ENCODE measurements around the gene NEURL1. TPM values are rescaled to one million over a fixed set of nuclear protein-coding genes. Genes with fewer than 3 reads are reported as not detected.

Gene NEURL1
- total and polyA plus RNA-seq, 2 donors (not counting 1 experiment from before 2014, with no cell fraction given): 0.30 to 0.57 TPM

DNA sequence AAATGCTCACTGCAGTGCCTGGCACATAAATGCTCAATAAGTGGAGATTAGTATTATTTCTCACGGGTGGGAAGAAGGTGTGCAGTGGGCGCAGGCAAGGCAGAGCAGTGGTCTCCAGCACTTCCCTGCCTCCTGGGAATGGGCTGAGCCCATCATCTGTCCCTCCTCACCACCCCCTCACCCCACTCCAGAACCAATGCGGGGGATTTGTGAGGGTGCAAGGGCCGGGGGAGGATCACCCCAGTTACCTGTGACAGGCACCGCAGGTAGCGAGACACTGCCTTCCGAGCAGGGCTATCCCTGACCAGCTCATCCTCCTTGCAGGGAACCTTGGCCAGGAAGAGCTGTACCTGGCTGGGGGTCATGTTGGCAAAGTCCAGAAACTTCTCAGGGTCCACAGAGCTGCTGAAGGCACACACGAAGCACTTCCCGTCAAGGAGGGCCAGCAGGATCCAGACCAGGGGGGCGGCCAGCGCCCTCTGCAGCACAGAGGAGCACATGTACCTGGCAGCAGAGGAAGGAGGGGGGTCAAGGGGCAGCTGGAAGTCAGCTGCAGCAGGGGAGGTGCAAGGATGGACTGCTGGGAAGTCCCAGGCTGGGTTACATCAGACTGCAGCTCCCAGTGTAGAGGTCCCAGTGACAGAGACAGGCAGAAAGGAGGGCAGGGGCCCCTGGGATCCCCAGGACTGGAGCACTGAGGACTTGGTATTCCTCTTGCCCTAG, 17.3 kb upstream of the NEURL1 start:
- Histone ChIP-seq H3K79me2 (ENCODE audit: control insufficient read depth, insufficient read depth, low read length) (no peaks in the 10 kb centered on the region), H4K20me1 (ENCODE audit: control insufficient read depth, insufficient read depth, low read length, poor library complexity, severe bottlenecking) (no peaks in the 10 kb centered on the region), H3K4me1 (ENCODE audit: control insufficient read depth in 2 of 2, insufficient read depth in 2 of 2, low read length in 2 of 2) (peaks cover 20 to 35% of the 10 kb centered on the region in 2 donors), H3K36me3 (replicated peaks in 1 of 2; ENCODE audit: control extremely low read depth in 1 of 2, control insufficient read depth in 1 of 2, extremely low read depth in 1 of 2, insufficient read depth in 2 of 2, low read length in 1 of 2) (no peaks in the 10 kb centered on the region), H2AFZ (ENCODE audit: insufficient read depth, low read depth, low read length, poor library complexity, severe bottlenecking) (no peak overlapping the region), H3K4me2 (replicated peaks; ENCODE audit: low read depth, low read length, poor library complexity, severe bottlenecking) (no peak overlapping the region), H3K9ac (ENCODE audit: low read length) (no peak overlapping the region), H3K4me3 (ENCODE audit: control extremely low read depth in 1 of 5, extremely low read depth in 1 of 5, insufficient read depth in 1 of 5, low read depth in 2 of 5, low read length in 4 of 5) (no peak overlapping the region), H3K27ac (ENCODE audit: low read length in 2 of 2) (no peak overlapping the region), H3K9me3 (ENCODE audit: control extremely low read depth in 1 of 3, control insufficient read depth in 2 of 3, insufficient read depth in 1 of 3, low read length in 2 of 3) (no peaks in the 10 kb centered on the region), H3K27me3 (replicated peaks in 1 of 4; ENCODE audit: control extremely low read depth in 1 of 4, control insufficient read depth in 3 of 4, insufficient read depth in 4 of 4, low read length in 3 of 4) (no peaks in the 10 kb centered on the region)
- ATAC-seq (ENCODE audit: low read depth) (no peak), DNase-seq (peak; percentile 37)
- no peak overlapping the region for H3K4me3 Mint-ChIP-seq
- ChIA-PET POLR2A (interaction anchor here (0.9 to 1.5 kb wide), 2 partner anchors 24 to 30 kb away, joined by 3 read pairs; partner anchors contain the start of gene CALHM2), CTCF (interaction anchor here (0.8 to 8.0 kb wide), 10 partner anchors 9 to 64 kb away, joined by 3 to 138 read pairs (median 6); partner anchors contain the start of gene CALHM2)
- intact Hi-C loops (cut with micrococcal nuclease): no loop called here
- H3K27me3 Mint-ChIP-seq: no peaks in the 10 kb centered on the region
- no peak overlapping the region for H3K27ac Mint-ChIP-seq
- no peaks in the 10 kb centered on the region for H3K9me3 Mint-ChIP-seq (ENCODE audit: insufficient read depth)
- TF ChIP-seq, protein P1, sequence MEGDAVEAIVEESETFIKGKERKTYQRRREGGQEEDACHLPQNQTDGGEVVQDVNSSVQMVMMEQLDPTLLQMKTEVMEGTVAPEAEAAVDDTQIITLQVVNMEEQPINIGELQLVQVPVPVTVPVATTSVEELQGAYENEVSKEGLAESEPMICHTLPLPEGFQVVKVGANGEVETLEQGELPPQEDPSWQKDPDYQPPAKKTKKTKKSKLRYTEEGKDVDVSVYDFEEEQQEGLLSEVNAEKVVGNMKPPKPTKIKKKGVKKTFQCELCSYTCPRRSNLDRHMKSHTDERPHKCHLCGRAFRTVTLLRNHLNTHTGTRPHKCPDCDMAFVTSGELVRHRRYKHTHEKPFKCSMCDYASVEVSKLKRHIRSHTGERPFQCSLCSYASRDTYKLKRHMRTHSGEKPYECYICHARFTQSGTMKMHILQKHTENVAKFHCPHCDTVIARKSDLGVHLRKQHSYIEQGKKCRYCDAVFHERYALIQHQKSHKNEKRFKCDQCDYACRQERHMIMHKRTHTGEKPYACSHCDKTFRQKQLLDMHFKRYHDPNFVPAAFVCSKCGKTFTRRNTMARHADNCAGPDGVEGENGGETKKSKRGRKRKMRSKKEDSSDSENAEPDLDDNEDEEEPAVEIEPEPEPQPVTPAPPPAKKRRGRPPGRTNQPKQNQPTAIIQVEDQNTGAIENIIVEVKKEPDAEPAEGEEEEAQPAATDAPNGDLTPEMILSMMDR (IDR thresholded peaks at IDR 0.05): no peak
- peaks cover 34% of the 10 kb centered on the region for H3K4me1 Mint-ChIP-seq
- 76% methylated on average over 9 of the region's 11 CpGs for WGBS (ENCODE audit: insufficient coverage)

- POLR2A ChIA-PET: no interaction called here
These were observed 14.8 kb upstream of the NEURL1 start for GRCh38 chr10:103478671-103479070.

More at GRCh38 chr10:103478671-103479070, 14.8 kb upstream of the NEURL1 start:
- no peaks in the 10 kb centered on the region for H4K20me1 ChIP-seq (ENCODE audit: control insufficient read depth, insufficient read depth, low read length, poor library complexity, severe bottlenecking)
- DNase-seq: no peak
- CTCF ChIA-PET: interaction anchor here (4.6 to 8.0 kb wide), 2 partner anchors 27 to 61 kb away, joined by 32 to 138 read pairs; partner anchors contain the start of gene CALHM2
- H3K4me2 ChIP-seq (replicated peaks; ENCODE audit: low read depth, low read length, poor library complexity, severe bottlenecking): no peak overlapping the region
- Mint-ChIP-seq H3K4me3 (no peak overlapping the region), H3K27ac (no peak overlapping the region), H3K9me3 (ENCODE audit: insufficient read depth) (no peaks in the 10 kb centered on the region), H3K27me3 (no peaks in the 10 kb centered on the region), H3K4me1 (peaks cover 18% of the 10 kb centered on the region)
- no peak for ATAC-seq (ENCODE audit: low read depth)
- TF ChIP-seq, protein P1 (IDR thresholded peaks at IDR 0.05): no peak
- no peak for TF ChIP-seq EZH2 (IDR thresholded peaks at IDR 0.05; ENCODE audit: borderline replicate concordance, insufficient read depth, low read depth, low read length, poor library complexity, severe bottlenecking)
- H3K9me3 ChIP-seq (ENCODE audit: control extremely low read depth in 1 of 3, control insufficient read depth in 2 of 3, insufficient read depth in 1 of 3, low read length in 2 of 3): no peaks in the 10 kb centered on the region
- no peak overlapping the region for H3K4me3 ChIP-seq (ENCODE audit: control extremely low read depth in 1 of 5, extremely low read depth in 1 of 5, insufficient read depth in 1 of 5, low read depth in 2 of 5, low read length in 4 of 5)
- no peak overlapping the region for H3K9ac ChIP-seq (ENCODE audit: low read length)
- peaks cover 0 to 11% of the 10 kb centered on the region in 2 donors for H3K4me1 ChIP-seq (ENCODE audit: control insufficient read depth in 2 of 2, insufficient read depth in 2 of 2, low read length in 2 of 2)
- H3K79me2 ChIP-seq (ENCODE audit: control insufficient read depth, insufficient read depth, low read length): no peaks in the 10 kb centered on the region
- H3K27me3 ChIP-seq (replicated peaks in 1 of 4; ENCODE audit: control extremely low read depth in 1 of 4, control insufficient read depth in 3 of 4, insufficient read depth in 4 of 4, low read length in 3 of 4): no peaks in the 10 kb centered on the region
- no peaks in the 10 kb centered on the region for H3K36me3 ChIP-seq (replicated peaks in 1 of 2; ENCODE audit: control extremely low read depth in 1 of 2, control insufficient read depth in 1 of 2, extremely low read depth in 1 of 2, insufficient read depth in 2 of 2, low read length in 1 of 2)
- intact Hi-C loops (cut with micrococcal nuclease): no loop called here
- no peak overlapping the region for H2AFZ ChIP-seq (ENCODE audit: insufficient read depth, low read depth, low read length, poor library complexity, severe bottlenecking)
- 95% methylated on average over 22 of the region's 22 CpGs for WGBS (ENCODE audit: insufficient coverage)
- H3K27ac ChIP-seq (ENCODE audit: low read length in 2 of 2): no peak overlapping the region
